CD4-positive, alpha-beta T cell treated with Interleukin-6 for 4 hours (primary cell): Measurements from ENCODE around the gene CAPN2.

Experiments
- DNase-seq: peaks from one replicate; pipeline ENCODE4 v3.0.0-alpha.2; 2020; ENCODE audit warnings: mixed read lengths

Gene CAPN2

DNA sequence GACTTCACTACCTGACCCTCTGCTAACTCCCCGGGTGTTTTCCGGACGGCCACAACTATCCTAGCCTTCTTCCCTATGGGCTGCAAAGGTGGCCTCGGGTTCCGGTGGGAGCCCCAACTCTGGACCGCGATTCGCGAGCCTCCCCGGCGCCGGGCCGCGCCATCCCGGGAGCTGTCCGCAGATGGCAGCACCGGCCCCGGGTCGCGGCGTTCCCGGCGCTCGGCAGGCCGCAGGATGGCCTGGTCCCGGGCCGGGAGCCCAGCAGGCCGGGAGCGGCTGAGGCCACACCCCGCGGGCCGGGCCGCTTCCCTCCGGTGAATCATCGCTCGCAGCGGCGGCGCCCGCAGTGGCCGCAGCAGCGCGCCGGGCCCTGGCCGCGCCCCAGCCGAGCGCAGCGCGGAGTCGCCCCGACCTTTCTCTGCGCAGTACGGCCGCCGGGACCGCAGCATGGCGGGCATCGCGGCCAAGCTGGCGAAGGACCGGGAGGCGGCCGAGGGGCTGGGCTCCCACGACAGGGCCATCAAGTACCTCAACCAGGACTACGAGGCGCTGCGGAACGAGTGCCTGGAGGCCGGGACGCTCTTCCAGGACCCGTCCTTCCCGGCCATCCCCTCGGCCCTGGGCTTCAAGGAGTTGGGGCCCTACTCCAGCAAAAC, at the start of gene CAPN2:
Gene CAPN2, plus strand, starts transcription at position 346 of the 656 bp plus-strand sequence. Its CDS starts 102 bp downstream, at position 448.
- peak; percentile 71 for DNase-seq

DNA sequence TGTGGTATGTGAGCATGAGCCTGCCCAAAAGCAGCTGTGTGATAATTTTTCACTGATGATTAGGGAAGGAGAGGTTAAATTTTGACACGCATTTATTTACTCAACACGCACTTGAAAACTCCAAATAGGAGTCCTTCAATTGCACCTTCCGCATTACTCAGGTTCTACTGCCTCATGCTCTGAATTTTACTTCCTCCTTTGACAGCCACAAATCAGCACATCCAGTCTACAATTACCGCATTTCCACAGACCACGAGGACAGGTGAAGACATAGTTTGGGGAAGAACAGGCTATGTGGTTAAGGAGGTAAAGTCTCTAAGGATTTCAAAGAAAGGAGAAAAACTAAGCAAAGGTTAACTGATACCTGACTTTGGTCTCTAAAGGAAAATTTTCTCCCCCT, 49.4 kb upstream of the CAPN2 start:
- no peak for DNase-seq

DNA sequence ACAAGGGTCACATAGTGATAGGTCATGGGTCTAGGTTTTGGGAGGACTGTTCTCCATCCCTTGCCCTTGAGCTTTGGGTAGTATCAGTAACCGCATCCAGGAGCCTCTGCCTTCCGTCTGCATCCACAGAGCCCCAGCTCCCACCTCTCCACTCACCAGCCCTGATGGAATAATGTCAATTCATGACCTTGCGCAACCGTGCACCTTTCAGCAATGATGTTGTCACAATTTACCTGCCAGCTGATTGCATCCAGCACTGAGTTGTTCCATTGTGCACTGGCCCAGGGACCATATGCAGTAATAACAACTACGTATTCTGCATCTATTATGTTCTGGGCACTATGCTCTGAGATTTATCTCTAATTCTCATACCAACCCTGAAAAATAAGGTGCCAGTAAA, 48.2 kb upstream of the CAPN2 start:
- no peak for DNase-seq

DNA sequence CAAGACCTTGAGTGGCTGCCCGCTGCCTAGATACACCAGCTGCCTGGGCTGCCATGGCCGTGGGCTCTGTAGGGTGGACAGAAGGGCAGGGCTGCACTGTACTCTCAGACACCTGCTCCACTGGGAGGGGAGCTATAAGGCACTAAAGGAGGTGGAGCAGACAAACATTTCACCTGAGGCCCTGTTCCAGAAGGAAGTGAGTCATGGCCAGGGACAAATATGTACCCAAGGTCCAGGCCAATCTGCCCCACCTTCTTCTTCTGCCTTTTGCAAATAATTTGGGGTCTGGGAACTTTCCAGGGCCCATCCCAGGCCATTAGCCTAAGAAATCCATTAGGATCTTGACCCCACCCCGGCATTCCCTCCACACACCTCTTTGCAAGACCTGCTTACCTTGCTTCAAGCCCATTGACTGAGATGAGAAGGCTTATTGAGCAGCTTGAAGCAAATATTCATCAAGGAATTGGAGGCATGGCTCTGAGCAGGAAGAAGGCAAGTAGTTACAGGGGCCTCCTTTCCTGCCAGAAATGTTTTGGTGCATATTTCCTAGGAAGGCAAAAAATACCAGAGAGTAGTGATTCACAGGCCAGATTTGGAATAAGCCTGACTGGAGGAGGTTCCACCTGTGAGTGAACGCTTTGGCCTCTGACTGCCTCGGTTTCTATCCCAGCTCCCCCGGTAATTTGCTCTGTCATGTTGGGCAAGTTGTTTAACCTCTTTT, 46.6 kb upstream of the CAPN2 start, which contains the start of gene CAPN8:
Gene CAPN8, minus strand, starts transcription at position 110 of the 721 bp plus-strand sequence. Its CDS starts 55 bp downstream, at position 55.
- DNase-seq: no peak

DNA sequence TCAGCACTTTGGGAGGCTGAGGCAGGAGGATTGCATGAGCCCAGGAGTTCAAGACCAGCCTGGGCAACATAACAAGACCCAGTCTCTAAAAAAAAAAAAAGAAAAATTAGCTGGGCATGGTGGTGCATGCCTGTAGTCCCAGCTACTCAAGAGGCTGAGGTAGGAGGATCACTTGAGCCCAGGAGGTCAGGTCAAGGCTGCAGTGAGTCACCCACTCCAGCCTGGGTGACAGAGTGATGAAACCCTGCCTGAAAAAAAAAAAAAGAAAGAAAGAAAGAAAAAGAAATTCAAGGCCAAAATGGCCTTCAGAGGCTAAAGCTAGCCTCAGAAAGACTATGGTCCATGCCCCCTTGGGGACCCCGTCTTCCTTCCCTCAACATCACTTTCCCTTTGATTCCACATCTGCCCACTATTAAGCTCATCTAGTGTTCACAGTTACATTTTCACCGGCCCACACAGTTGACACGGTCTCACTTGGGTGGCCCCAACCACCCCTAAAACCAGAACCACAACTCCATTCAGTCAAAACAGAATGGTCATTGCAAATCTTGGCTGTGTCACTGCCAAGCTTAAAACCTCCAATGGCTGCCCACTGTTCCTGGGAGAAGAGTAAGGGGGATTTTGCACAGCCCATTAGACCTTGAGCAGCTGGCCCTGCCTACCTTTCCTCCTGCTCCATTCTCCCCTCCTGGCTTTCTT, 44.7 kb upstream of the CAPN2 start:
- no peak for DNase-seq

DNA sequence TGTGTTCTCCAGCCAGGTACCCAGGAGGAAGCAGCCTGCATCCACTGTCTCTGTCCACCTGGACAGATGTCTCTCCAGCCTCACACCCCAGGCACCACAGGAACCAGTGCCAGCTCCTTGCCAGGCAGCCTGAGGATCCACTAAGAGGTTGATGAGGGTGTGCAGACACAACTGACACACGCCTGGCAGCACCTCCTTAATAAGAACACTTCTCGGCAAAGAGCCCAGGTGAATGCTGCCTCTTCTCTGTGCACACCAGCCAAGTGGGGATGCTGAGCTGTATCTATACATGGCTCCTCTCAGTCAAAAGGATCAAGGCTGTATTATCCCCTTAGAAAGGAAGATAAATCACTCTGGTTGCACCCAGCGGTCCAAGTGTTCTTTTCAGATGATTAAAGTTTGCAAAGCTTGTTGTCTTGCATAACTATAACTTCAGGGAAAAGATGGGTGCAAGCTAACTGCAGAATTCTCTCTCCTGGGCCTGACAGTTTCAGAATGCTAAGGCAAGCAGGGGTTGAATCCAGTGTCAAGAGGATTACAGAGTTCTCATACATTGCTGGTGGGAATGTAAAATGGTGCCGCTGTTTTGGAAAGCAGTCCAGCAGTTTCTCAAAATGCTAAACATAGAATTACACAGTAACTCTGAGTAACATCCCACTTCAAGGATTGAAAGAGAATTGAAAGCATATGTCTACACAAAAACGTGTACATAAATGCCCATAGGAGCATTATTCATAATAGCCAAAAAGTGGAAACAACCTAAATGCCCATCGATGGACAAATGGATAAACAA, 43.1 kb upstream of the CAPN2 start:
- no peak for DNase-seq

DNA sequence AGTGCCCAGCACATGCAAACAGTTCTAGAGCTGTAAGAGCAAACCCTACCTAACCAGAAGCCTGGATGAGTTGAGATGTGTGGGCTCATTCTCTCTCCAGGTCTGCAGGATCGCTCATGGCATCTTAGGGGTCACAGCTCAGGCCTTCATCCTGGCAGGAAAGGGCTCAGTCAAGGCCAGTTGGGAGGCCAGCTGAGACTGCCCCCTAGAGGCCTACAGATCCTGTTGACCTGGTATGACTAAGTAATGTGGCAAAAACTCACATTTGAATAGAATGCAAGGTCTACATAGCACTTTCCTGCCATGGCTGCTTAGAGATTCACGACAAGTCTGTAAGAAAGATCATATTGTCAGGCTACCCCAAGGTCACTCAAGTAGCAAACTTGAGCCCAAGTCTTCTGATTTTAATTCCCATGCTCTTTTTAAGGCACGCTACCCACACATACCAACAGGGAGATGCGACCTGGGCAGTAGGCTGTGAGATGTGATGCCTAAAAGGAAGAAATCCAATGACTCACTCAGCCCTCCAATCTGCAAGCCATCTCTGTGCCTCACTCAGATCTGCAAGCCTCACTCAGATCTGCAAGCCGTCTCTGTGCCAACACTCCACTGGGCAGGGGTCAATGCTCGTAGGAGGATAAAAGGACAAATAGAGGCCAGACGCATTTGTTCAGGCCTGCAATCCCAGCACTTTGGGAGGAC, 41.7 kb upstream of the CAPN2 start:
- DNase-seq: peak; percentile 28

DNA sequence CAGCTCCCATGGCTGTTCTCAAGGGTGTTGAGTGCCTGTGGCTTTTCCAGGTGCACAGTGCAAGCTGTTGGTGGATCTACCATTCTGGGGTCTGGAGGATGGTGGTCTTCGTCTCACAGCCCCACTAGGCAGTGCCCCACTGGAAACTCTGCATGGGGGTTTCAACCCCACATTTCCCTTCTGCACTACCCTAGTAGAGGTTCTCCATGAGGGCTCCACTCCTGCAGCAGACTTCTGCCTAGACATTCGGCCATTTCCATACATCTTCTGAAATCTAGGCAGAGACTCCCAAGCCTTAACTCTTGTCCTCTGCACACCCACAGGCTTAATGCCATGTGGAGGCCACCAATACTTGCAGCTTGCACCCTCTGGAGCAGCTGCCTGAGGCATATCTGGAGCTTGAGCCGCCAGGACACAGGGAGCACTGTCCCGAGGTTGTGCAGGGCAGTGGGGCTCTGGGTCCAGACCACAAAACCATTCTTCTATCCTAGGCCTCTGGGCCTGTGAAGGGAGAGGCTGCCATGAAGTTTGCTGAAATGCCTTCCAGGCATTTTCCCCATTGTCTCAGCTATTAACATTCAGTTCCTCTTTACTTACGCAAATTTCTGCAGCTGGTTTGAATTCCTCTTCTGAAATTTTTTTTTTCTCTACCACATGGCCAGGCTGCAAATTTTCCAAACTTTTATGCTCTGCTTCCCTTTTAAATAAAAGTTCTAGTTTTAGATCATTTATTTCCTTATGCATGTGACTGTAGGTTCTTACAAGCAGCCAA, 38.0 kb upstream of the CAPN2 start:
- DNase-seq: no peak

DNA sequence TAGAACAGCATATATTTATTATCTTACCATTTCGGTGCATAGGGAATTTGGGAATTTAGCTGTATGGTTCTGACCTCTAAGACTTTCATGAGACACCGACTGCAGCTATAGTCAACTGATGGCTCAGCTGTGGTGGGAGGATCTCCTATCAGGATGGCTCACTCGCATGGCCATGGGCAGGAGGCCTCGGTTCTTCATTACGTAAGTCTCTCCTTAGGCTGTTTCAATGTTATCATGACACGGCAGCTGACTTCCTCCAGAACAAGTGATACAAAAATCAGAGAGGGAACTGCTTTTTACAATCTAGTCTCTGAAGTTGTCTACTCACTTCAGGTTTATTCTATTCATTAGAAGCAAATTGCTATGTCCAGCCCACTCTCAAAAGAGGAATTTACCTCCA, 33.5 kb upstream of the CAPN2 start:
- no peak for DNase-seq

DNA sequence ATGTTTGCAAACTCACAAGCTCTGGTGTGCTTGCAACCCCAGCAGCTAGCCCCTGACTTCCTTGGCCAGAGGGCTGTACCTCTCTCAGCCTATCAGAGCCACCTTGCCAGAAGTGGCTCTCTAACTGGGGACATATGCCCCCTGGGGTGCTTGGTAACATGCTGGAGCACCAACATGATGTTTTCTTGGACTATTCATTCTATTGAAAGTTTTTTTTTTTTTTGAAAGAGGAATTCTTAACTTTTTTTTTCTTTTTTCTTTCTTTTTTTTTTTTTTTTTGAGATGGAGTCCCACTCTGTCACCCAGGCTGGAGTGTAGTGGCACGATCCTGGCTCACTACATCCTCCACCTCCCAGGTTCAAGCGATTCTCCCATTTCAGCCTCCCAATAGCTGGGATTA, 32.2 kb upstream of the CAPN2 start:
- DNase-seq: no peak

DNA sequence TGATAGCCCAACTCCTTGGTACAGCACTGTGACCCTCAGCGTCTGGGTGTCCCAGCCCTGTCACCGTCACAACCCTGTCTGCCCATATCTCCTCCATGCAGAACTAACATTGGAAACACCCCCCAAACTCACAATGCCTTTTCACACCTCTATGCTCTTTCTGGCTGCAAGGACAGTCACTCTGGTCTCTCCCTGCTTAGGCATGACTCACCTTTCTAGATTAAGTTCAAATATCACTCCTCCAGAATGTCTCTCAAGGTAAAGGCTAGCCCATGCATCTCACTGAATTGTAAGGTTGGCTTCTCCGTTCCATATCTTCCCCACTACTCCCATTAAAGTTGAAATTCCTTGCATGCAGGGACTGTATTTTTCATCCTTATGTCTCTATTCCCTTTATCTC, 29.8 kb upstream of the CAPN2 start:
- DNase-seq: no peak

DNA sequence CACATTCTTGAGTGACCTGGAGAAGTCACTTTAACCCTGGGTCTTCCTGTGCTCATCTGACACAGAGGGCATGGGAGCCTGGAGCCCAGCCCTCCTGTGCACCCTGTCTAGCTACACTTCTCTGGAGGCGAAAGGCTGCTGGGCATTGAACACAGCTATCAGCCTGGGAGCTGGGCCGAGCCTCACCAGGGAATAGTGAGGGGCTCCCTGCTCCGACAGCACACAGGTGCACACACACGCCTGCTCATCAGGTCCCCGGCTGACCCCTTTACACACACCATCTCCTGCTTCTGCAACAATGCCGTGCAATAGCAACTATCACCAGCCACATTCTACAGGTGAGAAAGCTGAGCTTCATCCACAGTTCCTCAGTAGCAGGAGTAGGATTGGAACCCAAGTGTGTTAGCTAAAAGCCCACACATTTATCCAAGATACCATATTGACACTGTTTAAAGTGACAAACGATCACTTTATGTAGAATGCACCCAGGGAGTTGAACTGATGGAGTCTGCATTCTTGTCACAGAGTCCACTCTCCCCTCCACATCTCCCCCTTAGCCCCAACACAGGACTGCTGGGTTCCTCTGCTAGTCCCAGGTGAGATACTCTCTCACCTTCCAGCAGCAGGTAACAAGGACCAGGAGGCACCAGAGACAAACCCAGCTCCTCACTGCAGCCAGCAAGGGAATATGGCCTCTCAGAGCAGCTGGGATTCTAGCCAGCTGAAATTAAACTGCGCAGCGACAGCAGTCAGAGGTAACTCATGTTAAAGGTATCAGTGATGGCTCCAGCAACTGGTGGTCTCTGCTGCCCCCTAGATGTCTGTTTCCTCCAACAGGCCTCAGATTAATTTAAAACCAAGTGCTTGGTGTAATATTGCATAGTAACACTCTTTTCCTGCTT, 28.5 kb upstream of the CAPN2 start:
- peak; percentile 71 for DNase-seq

DNA sequence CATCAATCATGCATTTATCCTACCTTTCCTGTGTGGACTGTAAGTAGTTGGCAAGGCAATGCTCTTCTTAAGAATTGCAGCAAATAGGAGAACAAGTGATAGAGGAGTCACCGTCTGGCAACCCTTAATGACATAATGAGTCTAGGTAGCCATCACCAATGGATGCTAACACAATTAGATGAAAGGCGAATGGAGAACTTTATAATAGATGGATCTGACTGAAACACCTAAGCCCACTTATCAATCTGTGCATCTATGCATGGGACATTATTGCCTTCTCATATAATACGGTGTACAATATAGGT, 27.9 kb upstream of the CAPN2 start:
- no peak for DNase-seq

DNA sequence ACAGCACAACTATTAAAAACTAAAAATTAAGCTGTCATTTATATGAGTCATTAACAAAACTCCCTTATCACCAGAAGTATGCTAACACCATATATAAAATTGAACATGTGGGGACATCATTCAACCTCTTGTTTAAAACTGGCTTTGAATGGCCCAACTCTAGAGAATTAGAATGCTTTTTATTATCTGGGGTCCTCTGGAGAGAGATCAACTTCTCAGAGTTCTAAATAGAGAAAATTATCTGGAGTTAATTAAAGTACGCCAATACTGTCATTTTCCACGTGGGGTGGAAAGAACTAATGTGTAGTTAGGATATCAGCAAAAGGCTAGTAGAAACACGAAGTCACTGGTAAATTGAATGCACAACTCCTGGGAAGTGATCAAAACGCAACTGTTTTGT, 21.2 kb upstream of the CAPN2 start:
- no peak for DNase-seq

DNA sequence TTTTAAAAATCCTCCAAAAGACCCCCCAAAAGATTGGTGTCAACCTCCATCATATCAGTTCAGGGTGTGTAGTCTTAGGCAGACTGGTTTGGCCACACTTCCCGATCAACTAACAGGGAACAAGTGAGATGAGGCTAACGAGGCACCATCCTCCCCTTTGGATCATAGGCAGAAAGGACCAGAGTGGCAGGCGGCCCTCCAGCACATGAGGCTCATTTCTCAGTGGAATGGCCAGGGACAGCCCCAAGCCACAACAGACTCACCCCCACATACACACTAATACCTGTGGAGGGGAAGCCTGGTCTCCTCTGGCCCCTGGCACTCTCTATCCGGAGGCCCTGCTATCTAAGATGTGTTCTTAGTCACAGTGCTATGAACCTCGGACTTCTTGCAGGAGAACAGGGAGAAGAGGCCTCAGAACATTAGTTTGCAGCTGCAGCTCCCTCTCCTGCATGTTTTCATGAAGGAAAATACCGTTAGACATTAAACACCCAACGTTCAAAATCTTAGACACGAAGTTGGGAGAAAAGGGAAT, 17.3 kb upstream of the CAPN2 start:
- DNase-seq: no peak

DNA sequence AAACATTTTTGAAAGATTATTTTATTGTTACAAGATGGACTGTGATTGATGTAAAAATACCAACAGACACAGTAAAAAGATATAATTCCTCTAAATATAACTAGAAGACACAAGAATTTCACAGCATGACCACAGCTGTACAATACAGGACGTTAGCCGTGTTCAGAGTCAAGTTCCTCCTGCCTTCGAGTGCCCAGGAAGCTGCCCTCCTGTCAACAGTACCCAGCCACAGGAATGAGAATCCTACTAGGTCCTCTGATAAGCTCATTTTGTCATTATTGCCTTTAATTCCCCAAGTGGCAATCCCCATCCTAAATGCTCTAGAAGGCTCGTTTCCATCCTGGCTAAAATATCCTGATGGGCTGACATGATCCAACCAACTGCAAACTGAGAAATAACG, 16.4 kb upstream of the CAPN2 start:
- DNase-seq: no peak

DNA sequence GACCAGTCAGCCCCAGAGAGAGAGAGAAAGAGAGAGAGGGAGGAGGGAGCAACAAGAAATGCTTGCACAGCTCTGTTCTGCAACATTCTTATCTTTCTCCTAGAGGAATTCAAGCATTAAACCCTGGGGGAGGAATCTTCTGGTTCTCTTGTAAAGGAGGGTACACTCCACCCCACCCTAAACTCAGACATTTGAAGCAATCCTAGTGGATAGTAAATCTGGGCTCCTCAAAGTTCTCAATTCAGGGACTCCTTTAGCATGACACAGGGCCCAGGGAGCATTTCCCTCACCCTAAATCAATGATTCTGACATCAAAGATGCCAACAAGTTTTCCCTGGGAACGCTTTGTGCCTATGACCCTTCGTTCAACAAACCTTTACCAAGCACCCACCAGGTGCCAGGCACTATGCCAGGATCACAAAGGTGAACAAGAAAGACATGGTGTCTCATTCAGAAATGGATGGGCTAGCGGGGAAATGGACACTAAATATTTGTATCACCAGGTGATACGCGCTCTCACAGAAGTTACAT, 11.9 kb upstream of the CAPN2 start:
- DNase-seq: no peak

DNA sequence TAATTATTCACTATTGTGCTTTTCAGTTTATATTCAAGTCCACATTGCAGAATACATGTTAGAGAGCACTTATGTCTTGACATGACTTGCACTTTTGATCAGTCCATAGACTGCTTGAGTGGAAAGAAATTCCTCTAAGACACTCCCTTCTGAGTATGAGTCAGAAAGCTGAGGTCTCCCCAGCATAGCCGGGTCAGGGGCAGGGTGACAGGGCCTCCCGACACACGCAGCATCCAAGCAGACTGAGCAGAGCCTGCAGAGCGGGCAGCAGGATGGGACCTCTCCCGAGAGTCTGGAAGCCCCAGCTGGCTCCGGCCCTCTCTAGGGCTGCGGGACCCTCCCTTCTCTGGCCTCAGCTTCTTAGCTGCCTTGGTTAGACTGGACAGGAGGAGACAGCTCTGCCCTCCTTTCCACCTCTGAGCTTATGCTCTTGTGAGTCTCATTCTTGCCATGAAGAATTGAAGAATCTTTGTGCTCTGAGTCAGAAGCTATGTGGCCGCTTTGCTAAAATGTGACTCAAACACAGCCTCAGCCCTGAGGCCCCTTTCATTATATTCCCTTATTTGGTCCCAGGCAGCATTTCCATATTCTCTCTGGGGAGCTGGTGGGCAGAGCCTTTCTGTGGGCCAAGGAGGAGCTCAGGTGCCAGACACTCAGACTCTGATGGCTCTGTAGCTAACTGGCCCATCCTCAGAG, 11.2 kb upstream of the CAPN2 start:
- no peak for DNase-seq
